GM12878 (cell line): Measurements from ENCODE around the gene WDR48. TPM values are rescaled to one million over a fixed set of nuclear protein-coding genes. Genes with fewer than 3 reads are reported as not detected.

Experiments used
- ATAC-seq: fragments of 200-7000 bp; cut with Tn5 transposase; 3 replicates; pipeline ENCODE4 v1.9.1; 2020; ENCODE audit warnings: mild to moderate bottlenecking, moderate library complexity
- BruUV-seq: library from RNA; stranded (reverse); fragments of 400-500 nt; replicated peaks from 2 replicates; lab custom pipeline; 2021; lab: Mats Ljungman, UMichigan
- CTCF ChIA-PET: fragments of 300-600 bp; sonication (Branson Sonifier 250); formaldehyde crosslinking; extraction: SDS; loops from one replicate; lab custom pipeline; 2021; ENCODE audit warnings: inconsistent platforms; lab: Yijun Ruan, JAX
- POLR2A ChIA-PET: fragments of 350-600 bp; formaldehyde crosslinking; extraction: SDS; loops from one replicate; lab custom pipeline; 2021; ENCODE audit warnings: inconsistent platforms; lab: Charles Lee
- RAD21 ChIA-PET: fragments of 300-600 bp; sonication (Branson Sonifier 250); formaldehyde crosslinking; loops from one replicate; lab custom pipeline; 2023; ENCODE audit warnings: antibody characterized with exemption; ENCODE audit not compliant: unreplicated experiment; lab: Charles Lee
- SMC1A ChIA-PET: fragments of 300-600 bp; sonication (Branson Sonifier 250); formaldehyde crosslinking; loops from one replicate; lab custom pipeline; 2023; ENCODE audit not compliant: unreplicated experiment, uncharacterized antibody; lab: Charles Lee
- DNase-seq: peaks from one replicate; pipeline ENCODE4 v3.0.0-alpha.2; 2011; ENCODE audit warnings: low read depth, low spot score
- FAIRE-seq: peaks from 3 replicates; lab custom pipeline; 2011; peaks lifted over from hg19 to GRCh38; lab: Jason Lieb, UNC
- H2AFZ ChIP-seq: 2 replicates; pipeline ENCODE4 v1.6.0; 2011; ENCODE audit warnings: low read depth, low read length, control low read depth; ENCODE audit not compliant: control insufficient read depth
- H3K27ac ChIP-seq: 2 replicates; pipeline ENCODE4 v1.5.1; 2011; ENCODE audit warnings: control low read depth; ENCODE audit not compliant: control insufficient read depth, insufficient read depth
- H3K27me3 ChIP-seq, 2 experiments: replicated peaks in 1 of 2; 2 replicates each; pipeline versions ENCODE4 v1.6.0 to v1.6.1; 2011; ENCODE audit warnings: low read length in 1 of 2; ENCODE audit not compliant: control insufficient read depth in 2 of 2, insufficient read depth in 2 of 2
- H3K36me3 ChIP-seq, 2 experiments: 2 replicates each; pipeline ENCODE4 v1.5.1; 2011; ENCODE audit warnings: low read length in 1 of 2; ENCODE audit not compliant: control insufficient read depth in 2 of 2, insufficient read depth in 2 of 2
- H3K4me1 ChIP-seq: 2 replicates; pipeline ENCODE4 v1.6.1; 2011; ENCODE audit warnings: mild to moderate bottlenecking, low read length, moderate library complexity, mixed read lengths; ENCODE audit not compliant: control insufficient read depth, insufficient read depth
- H3K4me2 ChIP-seq: 2 replicates; pipeline ENCODE4 v1.6.0; 2011; ENCODE audit warnings: control low read depth; ENCODE audit not compliant: control insufficient read depth, insufficient read depth
- H3K4me3 ChIP-seq: fragments of 200-600 bp; sonication (generic); 2 replicates; pipeline ENCODE4 v1.5.1; 2016
- H3K79me2 ChIP-seq: 2 replicates; pipeline ENCODE4 v1.6.0; 2011; ENCODE audit warnings: low read length; ENCODE audit not compliant: control insufficient read depth, insufficient read depth
- H3K9ac ChIP-seq: 2 replicates; pipeline ENCODE4 v1.8.0; 2011; ENCODE audit warnings: low read length, control low read depth, mixed read lengths; ENCODE audit not compliant: control insufficient read depth, insufficient read depth
- H3K9me3 ChIP-seq: replicated peaks from 3 replicates; pipeline ENCODE4 v1.5.1; 2011; ENCODE audit warnings: mild to moderate bottlenecking, low read length; ENCODE audit not compliant: control insufficient read depth, insufficient read depth
- H4K20me1 ChIP-seq: 2 replicates; pipeline ENCODE4 v1.6.0; 2011; ENCODE audit not compliant: control insufficient read depth, insufficient read depth
- BMI1 ChIP-seq: fragments of 450-650 bp; IDR thresholded peaks from 2 replicates; pipeline ENCODE4 v1.6.1; 2016; ENCODE audit warnings: mild to moderate bottlenecking, moderate library complexity, borderline replicate concordance
- EP300 ChIP-seq, 2 experiments: fragments of 150-350 bp in 1 of 2; IDR thresholded peaks; 2 replicates each; pipeline ENCODE4 v1.6.1; 2011 to 2012; ENCODE audit warnings: low read depth in 2 of 2, low read length in 2 of 2, borderline replicate concordance in 1 of 2, improper control_type of control experiment in 1 of 2, inconsistent platforms in 1 of 2; ENCODE audit not compliant: control insufficient read depth in 1 of 2
- NR2C1 ChIP-seq: fragments of 450-650 bp; IDR thresholded peaks from 2 replicates; pipeline ENCODE4 v1.6.1; 2017; ENCODE audit warnings: antibody characterized with exemption, mild to moderate bottlenecking, moderate library complexity
- RAD21 ChIP-seq: IDR thresholded peaks from 2 replicates; pipeline ENCODE4 v1.6.1; 2011; ENCODE audit warnings: mild to moderate bottlenecking, low read depth, low read length, moderate library complexity; ENCODE audit not compliant: insufficient read depth
- RCOR1 ChIP-seq: conservative IDR thresholded peaks from 2 replicates; pipeline ENCODE4 v1.6.1; 2012; ENCODE audit warnings: low read depth, low read length, improper control_type of control experiment
- SIX5 ChIP-seq: IDR thresholded peaks from 2 replicates; pipeline ENCODE4 v1.6.1; 2011; ENCODE audit warnings: mild to moderate bottlenecking, low read depth, low read length, moderate library complexity; ENCODE audit not compliant: severe bottlenecking
- SPI1 ChIP-seq: IDR thresholded peaks from 2 replicates; pipeline ENCODE4 v1.6.1; 2011; ENCODE audit warnings: low read depth, mild to moderate bottlenecking, low read length, moderate library complexity, borderline replicate concordance; ENCODE audit not compliant: insufficient read depth
- WGBS: methylation state at CpG from one replicate; pipeline ENCODE4 v1.1.6; 2016; ENCODE audit warnings: low lambda C conversion rate; ENCODE audit not compliant: insufficient replicate concordance, insufficient coverage; ENCODE audit errors: missing lambda C conversion rate; 5-methylcytosine and 5-hydroxymethylcytosine counted together
- in situ Hi-C: fragments of 300-500 bp; cut with MboI; formaldehyde crosslinking; loops from 9 replicates; pipeline ENCODE4 v1.14.3; 2018; ENCODE audit warnings: mixed read lengths
- intact Hi-C: fragments of 100-400 bp; cut with micrococcal nuclease; formaldehyde crosslinking; loops from one replicate; pipeline ENCODE4 v1.14.2; 2022; ENCODE audit not compliant: unreplicated experiment
- polyA plus RNA-seq, 11 experiments: library from polyadenylated mRNA; depleted of rRNA in 4 of 11; unstranded in 6 of 11; stranded (reverse) in 5 of 11; fragments of >200 nt; fragmentation: Nextera tagmentation in 4 of 11; fragmentation: Illumina TruSeq in 1 of 11; extraction: Ambion mirVana in 4 of 11; extraction: Trizol in 1 of 11; gene quantifications; 1 replicate in 1 of 11; 2 replicates in 10 of 11; pipeline versions ENCODE4 v1.2.1 to v1.2.3, GENCODE V29; 2011 to 2016; ENCODE audit warnings: inconsistent platforms in 2 of 11, missing spikeins in 2 of 11, low read depth in 1 of 11
- total RNA-seq, 4 experiments: library from RNA; depleted of rRNA in 3 of 4; stranded (reverse); fragments of >200 nt in 3 of 4; fragmentation: Illumina TruSeq in 1 of 4; extraction: Trizol in 1 of 4; gene quantifications; 2 replicates each; pipeline versions ENCODE4 v1.2.1 to v1.2.3, GENCODE V29; 2013 to 2021
- TF ChIP-seq, protein P1 (sequence below): fragments of 450-650 bp; IDR thresholded peaks from 2 replicates; pipeline ENCODE4 v1.6.1; 2017; ENCODE audit warnings: low read depth, mild to moderate bottlenecking, moderate library complexity
- TF ChIP-seq, protein P2 (sequence below): IDR thresholded peaks from 2 replicates; pipeline ENCODE4 v1.6.1; 2012; ENCODE audit warnings: mild to moderate bottlenecking, low read depth, low read length
- TF ChIP-seq, protein P3 (sequence below): IDR thresholded peaks from 2 replicates; pipeline ENCODE4 v1.6.1; 2012; ENCODE audit warnings: improper control_type of control experiment, low read depth, low read length; ENCODE audit not compliant: insufficient replicate concordance
- TF ChIP-seq, protein P4 (sequence below): IDR thresholded peaks from 2 replicates; pipeline ENCODE4 v1.6.1; 2012; ENCODE audit warnings: low read depth, low read length, improper control_type of control experiment

The WDR48 gene
- total and polyA plus RNA-seq, 10 of the 15 experiments (the other 5 are each of a cell fraction or from before 2014, with no cell fraction given): 16.8 to 43.8 (median 29.0) TPM

DNA sequence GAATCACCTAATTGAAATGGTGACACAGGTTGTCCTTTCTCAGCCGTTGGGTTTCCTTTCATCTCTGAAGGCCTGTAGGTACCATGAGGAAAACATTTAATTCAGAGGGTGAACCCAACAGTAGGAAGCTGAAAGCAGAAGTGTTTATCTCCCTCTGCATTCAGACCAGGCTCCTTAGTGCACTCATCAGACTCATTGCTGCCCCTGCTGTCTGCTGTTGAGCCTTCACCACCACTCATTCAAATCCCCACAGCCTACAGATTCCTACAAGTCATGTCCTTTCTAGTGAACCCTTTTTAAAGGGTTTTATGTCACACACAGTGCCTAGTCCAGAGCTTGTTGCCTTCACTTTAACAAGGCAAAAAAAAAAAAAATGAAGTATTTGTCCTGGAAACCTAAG lies 13.4 kb downstream of the WDR48 start:
- ChIA-PET CTCF (interaction anchor here (0.8 to 1.8 kb wide), 5 partner anchors 9 to 226 kb away, joined by 3 to 8 read pairs (median 4); partner anchors contain the start of gene XIRP1), RAD21 (interaction anchor here (1.4 kb wide), 1 partner anchor 65 kb away, joined by 4 read pairs; no protein-coding TSS in a partner anchor), SMC1A (interaction anchor here (1.2 to 1.6 kb wide), 2 partner anchors 35 to 85 kb away, joined by 3 read pairs; no protein-coding TSS in a partner anchor), POLR2A (interaction anchor here (0.6 kb wide), 1 partner anchor 20 kb away, joined by 3 read pairs; no protein-coding TSS in a partner anchor)
- Histone ChIP-seq H3K79me2 (no peaks in the 10 kb centered on the region), H3K4me3 (no peak overlapping the region), H3K4me2 (no peak overlapping the region), H3K9me3 (no peaks in the 10 kb centered on the region), H3K9ac (no peak overlapping the region), H2AFZ (no peak overlapping the region), H3K27me3 (no peaks in the 10 kb centered on the region), H3K4me1 (no peaks in the 10 kb centered on the region), H3K27ac (no peak overlapping the region), H4K20me1 (no peaks in the 10 kb centered on the region), H3K36me3 (peaks cover 0 to 6% of the 10 kb centered on the region in 2 experiments; a peak in 2 of 4 replicates)
- 0% methylated on average over 1 of the region's 1 CpG for WGBS
- DNase-seq (no peak), FAIRE-seq (peak; percentile 65), ATAC-seq (peak; percentile 100)
- in situ Hi-C loops: no loop called here
- BruUV-seq: no TSS peak
- intact Hi-C loops: no loop called here
- TF ChIP-seq, protein P1, sequence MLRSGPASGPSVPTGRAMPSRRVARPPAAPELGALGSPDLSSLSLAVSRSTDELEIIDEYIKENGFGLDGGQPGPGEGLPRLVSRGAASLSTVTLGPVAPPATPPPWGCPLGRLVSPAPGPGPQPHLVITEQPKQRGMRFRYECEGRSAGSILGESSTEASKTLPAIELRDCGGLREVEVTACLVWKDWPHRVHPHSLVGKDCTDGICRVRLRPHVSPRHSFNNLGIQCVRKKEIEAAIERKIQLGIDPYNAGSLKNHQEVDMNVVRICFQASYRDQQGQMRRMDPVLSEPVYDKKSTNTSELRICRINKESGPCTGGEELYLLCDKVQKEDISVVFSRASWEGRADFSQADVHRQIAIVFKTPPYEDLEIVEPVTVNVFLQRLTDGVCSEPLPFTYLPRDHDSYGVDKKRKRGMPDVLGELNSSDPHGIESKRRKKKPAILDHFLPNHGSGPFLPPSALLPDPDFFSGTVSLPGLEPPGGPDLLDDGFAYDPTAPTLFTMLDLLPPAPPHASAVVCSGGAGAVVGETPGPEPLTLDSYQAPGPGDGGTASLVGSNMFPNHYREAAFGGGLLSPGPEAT: no peak
- TF ChIP-seq SPI1 (peak; percentile 66; the same call in 1 of the 2 replicates), BMI1 (no peak), EP300 (IDR thresholded peaks at IDR 0.05; ENCODE audit: borderline replicate concordance in 1 of 2, control insufficient read depth in 1 of 2, low read depth in 2 of 2, low read length in 2 of 2) (no peak), NR2C1 (no peak), SIX5 (no peak), RAD21 (peak; percentile 43), RCOR1 (no peak)
- TF ChIP-seq, protein P2, sequence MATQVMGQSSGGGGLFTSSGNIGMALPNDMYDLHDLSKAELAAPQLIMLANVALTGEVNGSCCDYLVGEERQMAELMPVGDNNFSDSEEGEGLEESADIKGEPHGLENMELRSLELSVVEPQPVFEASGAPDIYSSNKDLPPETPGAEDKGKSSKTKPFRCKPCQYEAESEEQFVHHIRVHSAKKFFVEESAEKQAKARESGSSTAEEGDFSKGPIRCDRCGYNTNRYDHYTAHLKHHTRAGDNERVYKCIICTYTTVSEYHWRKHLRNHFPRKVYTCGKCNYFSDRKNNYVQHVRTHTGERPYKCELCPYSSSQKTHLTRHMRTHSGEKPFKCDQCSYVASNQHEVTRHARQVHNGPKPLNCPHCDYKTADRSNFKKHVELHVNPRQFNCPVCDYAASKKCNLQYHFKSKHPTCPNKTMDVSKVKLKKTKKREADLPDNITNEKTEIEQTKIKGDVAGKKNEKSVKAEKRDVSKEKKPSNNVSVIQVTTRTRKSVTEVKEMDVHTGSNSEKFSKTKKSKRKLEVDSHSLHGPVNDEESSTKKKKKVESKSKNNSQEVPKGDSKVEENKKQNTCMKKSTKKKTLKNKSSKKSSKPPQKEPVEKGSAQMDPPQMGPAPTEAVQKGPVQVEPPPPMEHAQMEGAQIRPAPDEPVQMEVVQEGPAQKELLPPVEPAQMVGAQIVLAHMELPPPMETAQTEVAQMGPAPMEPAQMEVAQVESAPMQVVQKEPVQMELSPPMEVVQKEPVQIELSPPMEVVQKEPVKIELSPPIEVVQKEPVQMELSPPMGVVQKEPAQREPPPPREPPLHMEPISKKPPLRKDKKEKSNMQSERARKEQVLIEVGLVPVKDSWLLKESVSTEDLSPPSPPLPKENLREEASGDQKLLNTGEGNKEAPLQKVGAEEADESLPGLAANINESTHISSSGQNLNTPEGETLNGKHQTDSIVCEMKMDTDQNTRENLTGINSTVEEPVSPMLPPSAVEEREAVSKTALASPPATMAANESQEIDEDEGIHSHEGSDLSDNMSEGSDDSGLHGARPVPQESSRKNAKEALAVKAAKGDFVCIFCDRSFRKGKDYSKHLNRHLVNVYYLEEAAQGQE: no peak
- TF ChIP-seq, protein P3, sequence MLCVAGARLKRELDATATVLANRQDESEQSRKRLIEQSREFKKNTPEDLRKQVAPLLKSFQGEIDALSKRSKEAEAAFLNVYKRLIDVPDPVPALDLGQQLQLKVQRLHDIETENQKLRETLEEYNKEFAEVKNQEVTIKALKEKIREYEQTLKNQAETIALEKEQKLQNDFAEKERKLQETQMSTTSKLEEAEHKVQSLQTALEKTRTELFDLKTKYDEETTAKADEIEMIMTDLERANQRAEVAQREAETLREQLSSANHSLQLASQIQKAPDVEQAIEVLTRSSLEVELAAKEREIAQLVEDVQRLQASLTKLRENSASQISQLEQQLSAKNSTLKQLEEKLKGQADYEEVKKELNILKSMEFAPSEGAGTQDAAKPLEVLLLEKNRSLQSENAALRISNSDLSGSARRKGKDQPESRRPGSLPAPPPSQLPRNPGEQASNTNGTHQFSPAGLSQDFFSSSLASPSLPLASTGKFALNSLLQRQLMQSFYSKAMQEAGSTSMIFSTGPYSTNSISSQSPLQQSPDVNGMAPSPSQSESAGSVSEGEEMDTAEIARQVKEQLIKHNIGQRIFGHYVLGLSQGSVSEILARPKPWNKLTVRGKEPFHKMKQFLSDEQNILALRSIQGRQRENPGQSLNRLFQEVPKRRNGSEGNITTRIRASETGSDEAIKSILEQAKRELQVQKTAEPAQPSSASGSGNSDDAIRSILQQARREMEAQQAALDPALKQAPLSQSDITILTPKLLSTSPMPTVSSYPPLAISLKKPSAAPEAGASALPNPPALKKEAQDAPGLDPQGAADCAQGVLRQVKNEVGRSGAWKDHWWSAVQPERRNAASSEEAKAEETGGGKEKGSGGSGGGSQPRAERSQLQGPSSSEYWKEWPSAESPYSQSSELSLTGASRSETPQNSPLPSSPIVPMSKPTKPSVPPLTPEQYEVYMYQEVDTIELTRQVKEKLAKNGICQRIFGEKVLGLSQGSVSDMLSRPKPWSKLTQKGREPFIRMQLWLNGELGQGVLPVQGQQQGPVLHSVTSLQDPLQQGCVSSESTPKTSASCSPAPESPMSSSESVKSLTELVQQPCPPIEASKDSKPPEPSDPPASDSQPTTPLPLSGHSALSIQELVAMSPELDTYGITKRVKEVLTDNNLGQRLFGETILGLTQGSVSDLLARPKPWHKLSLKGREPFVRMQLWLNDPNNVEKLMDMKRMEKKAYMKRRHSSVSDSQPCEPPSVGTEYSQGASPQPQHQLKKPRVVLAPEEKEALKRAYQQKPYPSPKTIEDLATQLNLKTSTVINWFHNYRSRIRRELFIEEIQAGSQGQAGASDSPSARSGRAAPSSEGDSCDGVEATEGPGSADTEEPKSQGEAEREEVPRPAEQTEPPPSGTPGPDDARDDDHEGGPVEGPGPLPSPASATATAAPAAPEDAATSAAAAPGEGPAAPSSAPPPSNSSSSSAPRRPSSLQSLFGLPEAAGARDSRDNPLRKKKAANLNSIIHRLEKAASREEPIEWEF: no peak
- TF ChIP-seq, protein P4, sequence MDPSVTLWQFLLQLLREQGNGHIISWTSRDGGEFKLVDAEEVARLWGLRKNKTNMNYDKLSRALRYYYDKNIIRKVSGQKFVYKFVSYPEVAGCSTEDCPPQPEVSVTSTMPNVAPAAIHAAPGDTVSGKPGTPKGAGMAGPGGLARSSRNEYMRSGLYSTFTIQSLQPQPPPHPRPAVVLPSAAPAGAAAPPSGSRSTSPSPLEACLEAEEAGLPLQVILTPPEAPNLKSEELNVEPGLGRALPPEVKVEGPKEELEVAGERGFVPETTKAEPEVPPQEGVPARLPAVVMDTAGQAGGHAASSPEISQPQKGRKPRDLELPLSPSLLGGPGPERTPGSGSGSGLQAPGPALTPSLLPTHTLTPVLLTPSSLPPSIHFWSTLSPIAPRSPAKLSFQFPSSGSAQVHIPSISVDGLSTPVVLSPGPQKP: no peak
